GM21515 (cell line): ENCODE results near the gene MOB3B.
A peak's percentile ranks its signal among the peaks of the same experiment; 100 is the strongest.
"Not testable (repeated sequence)": the region's sequence is repeated elsewhere in the genome, so short reads cannot be mapped to it uniquely, and the experiment has no call there.

Source experiments
- ATAC-seq: cut with Tn5 transposase; IDR thresholded peaks from one replicate; pipeline ENCODE4 v1.9.1; 2021; ENCODE audit not compliant: unreplicated experiment

Gene MOB3B

DNA sequence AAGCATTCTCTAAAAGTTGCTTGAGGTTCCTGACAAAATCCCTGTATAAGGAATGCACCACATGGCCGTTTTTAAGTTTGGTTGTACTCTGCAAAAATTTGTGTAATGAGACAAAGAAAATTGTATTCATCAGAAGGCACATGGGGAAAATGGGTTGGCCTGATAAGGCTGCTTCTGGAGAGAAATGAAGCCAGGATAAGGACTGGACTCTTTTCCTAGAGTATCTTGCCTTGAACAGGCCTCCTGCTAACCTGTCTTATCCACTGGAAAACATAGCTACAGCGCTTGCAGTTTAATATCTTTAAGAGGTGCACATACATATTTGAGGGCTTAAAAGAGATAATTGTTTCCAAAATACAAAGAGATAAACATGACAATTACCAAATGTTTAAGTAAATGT is 46.9 kb downstream of the MOB3B start:
- ATAC-seq = no peak

DNA sequence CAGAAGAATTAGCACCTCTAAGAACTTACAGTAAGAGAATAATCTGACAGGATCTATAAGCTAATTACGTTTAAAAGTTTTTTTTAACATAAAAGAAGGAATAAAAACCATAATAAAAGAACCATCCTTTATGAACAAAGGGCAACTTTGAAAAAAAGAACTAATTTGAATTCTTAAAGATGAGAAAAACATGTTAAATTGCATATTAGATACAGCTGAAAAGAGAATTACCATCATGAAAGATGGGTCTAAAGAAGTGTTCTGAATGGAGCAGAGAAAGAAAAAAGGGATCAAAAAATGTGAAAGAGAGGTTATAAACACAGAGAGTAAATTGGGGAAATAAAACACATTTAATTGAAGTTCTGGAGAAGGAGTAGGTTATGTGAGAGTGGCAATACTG is 51.3 kb downstream of the MOB3B start:
- no peak for ATAC-seq

DNA sequence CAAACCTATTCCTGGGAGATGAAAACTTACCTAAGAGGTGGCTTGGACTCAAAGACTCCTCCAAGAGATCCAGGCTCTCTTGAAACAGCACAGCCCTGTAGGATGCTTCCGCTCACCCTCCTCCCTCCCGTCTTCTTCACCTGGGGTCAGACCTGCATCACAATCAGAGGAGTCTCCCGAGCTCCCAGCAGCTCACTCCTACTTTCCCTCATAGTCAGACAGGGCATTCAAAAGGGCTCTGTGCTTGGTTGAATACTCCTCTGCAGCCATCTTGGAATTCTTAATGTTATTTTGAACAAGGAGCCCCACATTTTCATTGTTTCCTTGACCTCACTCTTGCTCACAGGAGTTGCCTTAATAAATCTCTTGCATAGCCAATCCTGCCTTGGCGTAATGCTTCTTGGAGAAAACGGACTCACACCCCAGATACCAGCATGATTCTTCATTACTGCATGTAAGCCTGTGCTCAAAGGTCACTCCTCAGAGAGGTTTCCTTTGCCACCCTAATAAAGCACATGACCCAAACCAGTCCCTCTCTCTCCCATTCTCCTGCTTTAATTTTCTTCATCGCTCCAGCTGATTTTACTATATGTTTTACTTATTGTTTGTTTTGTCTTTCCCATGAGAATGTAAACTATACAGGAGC is 52.6 kb downstream of the MOB3B start:
- no peak for ATAC-seq

DNA sequence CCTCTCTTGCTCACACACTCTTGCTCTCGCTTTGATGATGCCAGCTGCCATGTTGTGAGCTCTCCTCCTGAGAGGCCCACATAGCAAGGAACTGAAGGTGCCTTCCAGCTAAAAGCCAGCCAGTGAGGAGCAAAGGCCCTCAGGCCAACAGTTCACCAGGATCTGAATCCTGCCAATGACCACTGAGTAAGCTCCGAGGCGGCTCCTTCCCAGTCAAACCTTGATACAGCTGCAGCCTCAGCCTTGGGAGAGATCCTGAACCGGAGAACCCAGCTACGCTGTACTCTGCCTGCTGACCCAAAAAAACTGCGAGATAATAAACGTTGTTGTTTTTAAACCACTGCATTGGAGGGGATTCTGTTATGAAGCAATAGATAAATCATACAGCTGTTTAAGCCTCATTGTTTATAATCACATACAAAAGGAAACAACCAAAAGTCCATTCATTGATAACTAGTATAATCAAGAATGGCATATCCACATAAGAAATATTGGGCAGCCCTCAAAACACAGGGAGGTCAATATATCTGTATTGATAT is 54.5 kb downstream of the MOB3B start:
- no peak for ATAC-seq

DNA sequence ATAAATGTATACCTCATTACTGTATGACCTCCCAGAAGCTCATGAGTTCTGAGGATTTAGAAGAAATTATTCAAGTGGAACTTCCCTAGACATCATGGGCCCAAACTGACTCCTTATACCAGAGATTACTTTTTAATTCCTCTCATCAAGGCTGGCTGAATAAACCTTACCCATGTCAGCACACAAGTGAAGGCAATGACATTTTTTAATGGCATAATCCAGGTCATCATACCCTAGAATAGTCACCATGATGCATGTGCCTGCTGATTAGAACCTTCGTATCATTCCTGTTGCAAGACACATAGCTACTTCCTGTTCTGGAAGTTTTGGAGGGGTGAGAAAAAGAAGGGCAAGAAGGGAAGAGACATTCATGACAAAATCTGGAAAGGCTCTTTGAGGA is 55.3 kb downstream of the MOB3B start:
- no peak for ATAC-seq

DNA sequence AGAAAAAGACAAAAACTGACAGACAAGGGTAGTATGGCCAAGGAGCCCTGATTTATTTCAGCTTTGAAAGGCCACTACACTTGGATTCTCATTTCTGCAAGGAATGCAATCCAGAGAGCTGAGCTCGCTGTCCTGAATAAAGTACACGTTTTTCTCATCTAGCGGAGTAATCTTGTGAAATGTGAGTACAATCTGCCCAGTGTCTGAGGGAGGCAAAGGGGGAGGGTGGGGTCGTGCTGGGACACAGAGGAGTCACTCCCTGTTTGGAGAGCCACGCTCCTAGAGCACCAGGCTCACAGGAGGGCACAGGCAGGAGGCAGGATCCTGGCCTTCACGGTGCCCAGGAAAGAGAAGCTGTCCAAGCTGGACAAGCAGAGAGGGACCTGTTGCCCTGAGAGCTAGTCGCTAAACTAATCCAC is 56.5 kb downstream of the MOB3B start:
- no peak for ATAC-seq

DNA sequence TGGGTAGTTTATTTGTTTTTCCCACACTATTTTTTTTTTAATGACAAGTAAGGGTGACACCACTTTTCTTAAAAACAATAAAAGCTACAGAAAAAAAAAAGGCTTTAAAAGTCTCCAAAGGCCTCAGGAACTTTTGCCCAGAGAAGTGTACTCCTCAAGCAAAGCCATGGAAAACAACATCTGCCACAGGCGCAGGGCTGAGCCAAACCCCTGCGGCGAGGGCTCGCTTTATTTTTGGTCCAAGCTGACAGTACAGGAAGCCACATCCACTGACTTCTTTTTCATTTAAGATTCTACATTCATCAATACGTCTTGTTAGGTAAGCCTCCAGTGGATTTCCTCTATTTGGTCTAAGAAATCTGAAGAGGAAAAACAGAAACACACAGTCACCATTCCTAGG is 57.4 kb downstream of the MOB3B start:
- ATAC-seq = no peak

DNA sequence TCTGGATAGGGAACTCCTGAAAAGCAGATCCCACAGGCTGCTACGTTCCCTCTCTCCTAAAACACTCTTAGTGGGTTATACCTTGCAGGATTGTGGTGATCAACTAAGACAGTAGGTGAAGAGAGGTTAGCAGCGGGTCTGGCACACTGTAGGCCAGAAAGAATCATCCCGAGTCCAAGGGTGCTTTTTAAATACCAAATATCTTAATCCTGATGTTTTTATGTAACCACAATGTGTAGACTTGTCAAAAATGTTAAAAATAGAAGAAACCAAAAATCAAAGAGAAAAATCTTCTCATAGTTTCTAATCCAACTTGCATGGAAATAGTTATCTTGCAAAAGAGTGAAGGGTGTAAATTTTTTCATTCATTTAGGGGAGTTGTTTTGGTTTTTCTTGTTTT is 57.8 kb downstream of the MOB3B start:
- no peak for ATAC-seq

DNA sequence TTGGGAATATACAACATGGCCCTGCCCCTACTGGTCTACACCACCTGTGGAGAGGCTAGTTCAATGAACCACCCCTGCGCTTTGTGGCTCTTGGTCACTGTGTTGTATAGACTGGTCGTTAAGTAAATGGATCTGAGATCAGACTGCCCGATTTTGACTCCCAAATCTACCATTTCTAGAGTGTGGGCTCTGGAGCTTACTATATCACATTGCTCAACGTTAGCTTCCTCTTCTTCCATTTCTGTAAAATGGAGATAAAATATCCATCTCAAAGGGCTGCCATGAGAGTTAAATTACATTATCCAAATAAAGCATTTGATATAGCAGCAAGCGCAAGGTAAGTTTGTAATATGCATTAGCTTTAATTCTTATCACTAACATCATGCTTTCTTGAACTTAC is 58.2 kb downstream of the MOB3B start:
- no peak for ATAC-seq

DNA sequence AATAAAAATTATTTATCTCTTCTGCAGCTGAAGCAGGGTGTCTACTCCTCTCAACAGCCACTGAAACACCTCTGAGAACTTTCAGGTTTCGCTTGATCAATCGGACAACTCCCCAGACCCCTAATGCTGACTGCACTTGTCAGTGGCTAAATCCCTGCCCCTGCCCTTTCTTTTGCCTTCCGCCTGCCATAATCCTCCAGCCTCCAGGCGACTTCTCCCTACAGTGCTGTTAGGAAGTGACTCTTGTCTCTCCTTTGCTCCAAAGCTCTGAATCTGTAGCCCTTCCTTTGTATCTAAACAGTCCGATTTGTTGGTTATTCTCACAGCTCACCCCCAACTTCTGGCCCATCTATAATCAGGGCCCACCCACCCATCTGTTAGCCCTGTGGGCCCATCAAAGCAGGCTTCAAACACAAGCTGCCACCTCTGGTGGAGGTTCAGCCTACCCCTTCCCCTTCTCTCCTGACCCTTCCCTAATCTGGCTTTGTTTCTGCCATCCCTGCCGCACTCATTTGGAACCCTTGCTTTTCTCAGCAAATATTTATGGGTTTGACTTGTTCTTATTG is 59.2 kb downstream of the MOB3B start:
- no peak for ATAC-seq

DNA sequence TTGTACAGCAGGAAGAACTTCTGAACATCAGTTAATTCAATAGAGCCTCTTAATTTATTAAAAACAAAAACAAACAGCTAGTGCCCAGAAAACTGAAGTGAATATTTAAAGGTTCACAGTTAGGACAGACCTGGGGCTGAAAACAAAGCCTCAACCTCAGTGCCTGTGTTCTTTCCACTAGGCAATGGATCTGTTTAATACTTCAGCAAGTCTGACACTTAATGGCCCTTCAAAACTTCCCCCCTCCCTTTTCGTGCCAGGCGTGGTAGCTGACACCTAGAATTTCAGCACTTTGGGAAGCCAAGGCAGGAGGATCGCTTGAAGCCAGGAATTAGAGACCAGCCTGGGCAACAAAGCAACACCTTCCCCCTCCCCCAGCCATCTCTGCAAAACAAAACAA is 60.1 kb downstream of the MOB3B start:
- no peak for ATAC-seq

DNA sequence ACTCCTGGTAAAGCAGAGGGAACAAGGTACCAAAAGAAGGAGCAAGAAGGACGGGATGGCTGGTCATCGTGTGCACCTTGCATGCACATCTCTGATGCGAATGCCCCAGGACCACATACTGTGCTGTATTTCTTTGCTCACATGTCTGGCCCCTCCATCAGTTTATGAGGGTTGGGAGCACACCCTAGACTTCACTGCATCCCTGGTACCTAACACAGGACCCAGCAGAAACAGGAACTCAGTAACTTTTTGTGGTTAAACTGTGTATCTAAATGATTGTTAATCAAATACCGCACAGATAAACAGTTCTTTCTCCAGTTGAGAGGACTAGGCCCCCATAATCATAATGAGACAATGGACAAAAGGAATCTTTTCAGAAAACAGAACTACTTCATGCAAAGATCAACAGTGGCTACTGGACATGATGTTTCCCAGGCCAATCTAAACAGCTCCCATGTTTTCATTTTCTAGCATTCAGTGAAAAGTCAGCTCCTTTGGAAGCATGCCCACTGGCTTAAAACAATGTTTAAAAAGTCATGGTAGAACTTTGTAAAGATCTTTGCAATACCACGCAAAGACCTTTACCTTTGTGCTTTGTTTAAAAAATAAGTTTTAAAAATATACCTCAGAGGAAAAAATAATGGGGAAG is 61.0 kb downstream of the MOB3B start:
- no peak for ATAC-seq

DNA sequence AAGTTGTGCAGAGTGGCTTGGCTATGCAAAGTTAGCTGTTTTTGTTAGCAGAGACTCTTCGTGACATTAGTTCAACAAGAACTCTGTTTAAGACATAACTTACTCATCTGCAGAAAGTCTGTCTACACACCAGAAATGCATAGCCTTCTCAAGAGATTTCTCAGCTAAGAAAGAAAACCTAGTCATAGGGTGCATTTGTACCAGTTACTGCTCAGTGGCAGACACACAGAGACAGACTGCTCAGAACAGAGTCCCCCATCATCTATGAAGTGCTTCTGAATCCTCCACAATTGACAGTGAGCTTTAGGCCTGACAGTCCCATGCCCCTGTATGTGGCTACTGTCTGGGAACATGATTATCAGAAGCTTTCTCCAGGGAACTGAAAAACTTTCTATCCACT is 61.6 kb downstream of the MOB3B start:
- no peak for ATAC-seq

DNA sequence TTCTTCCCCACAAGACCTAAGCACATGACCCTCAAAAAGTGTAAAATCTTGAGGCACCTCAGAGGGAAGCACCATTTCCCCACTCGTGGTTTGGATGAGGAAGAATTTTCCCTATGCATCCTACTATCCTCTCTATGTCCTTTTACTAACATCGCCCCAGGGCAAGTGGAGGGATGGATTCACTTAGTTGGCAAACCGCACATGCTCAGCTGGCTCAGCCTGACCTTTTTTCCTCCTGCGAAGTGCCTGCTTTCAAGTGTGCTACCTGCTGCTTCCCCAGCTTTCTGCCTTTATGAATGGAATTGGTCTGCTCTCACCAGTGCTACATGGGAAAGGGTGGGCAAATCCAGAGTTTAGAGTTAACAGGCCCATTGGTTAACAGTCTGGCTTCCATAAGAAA is 62.1 kb downstream of the MOB3B start:
- no peak for ATAC-seq

DNA sequence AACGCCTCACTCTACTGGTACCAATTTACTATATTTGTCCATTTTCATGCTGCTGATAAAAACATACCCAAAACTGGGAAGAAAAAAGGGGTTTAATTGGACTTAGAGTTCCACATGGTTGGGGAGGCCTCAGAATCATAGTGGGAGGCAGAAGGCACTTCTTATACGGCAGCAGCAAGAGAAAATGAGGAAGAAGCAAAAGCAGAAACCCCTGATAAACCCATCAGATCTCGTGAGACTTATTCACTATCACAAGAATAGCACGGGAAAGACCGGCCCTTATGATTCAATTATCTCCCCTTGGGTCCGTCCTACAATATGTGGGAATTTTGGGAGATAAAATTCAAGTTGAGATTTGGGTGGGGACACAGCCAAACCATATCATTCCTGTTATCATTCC is 63.1 kb downstream of the MOB3B start:
- ATAC-seq = not testable (repeated sequence)

DNA sequence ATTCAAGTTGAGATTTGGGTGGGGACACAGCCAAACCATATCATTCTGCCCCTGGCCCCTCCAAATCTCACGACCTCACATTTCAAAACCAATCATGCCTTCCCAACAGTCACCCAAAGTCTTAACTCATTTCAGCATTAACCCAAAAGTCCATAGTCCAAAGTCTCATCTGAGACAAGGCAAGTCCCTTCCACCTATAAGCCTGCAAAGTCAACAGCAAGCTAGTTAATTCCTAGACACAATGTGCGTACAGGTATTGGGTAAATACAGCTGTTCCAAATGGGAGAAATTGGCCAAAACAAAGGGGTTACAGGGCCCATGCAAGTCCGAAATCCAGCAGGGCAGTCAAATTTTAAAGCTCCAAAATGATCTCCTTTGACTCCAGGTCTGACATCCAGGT is 64.7 kb downstream of the MOB3B start:
- ATAC-seq = not testable (repeated sequence)

DNA sequence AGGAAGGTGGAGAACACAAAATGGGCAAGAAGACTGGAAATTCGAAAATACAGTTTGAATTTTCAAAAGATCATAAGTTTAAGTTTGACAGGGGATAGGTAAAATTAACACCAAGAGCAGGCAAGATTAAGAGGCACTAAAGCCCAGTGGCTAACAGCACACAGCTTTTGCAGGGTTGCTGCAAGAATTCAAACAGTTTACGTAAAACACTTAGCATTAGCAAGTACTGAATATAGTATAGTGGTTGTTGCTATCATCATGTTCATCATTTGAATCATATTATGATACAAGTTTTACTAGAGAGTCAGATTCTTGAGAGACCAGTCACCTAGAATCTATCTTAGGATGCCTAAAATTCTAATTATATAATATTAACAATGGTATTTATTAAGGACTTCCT is 66.8 kb downstream of the MOB3B start:
- ATAC-seq = no peak

DNA sequence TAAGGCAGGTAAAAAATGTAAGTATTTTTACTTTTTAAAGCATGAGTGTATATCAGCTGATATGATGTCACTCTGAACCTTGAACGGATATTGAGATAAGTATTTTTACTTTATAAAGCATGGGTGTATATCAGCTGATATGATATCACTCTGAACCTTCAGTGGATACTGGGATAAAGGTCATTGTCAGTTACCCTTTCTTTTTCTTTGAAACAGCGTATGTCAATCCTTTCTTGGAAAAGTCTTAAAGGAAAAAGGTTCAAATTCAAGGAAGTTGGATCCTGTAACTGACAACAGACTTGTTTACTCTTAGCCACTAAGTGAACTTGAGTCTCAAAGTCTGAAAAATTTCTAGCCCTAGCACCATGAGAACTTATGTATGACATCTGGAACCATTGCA is 67.2 kb downstream of the MOB3B start:
- ATAC-seq = no peak

DNA sequence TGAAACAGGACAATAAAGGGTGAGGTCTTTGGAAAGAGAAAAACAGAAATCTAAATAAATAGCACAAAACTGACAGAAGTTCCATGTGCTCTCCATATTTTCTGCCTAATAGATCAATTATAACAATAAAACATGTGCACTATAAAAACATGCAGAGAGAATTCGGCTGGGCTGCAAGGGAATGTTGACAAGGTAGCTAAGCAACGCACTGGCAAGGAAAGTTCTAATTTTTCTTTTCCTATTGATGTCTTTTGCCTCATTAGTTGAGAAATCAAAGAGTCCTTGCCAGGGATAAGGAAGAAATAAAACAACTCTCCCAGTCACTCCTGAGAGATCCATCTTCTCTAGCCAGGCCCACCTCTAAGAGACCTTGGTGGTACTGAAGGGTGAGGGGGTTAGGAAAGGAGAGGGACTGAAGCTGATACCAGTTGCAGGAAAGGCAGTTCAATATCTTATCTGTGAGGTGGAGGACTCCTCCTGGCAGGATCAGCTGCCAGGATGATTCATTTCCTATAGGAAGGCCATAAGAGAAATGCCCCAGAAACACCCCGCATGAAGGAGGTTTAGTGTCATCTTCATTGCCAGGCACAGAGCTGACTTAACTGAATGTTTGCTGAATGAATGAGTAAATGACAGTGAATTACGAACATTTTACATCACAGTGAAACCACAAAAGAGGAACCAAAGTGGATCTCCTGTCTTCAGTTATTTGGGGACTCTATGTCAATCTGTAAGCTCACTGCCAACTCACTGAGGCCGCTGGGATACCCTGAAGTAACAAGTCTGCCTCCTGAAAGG is 69.2 kb downstream of the MOB3B start:
- ATAC-seq = peak; percentile 82

DNA sequence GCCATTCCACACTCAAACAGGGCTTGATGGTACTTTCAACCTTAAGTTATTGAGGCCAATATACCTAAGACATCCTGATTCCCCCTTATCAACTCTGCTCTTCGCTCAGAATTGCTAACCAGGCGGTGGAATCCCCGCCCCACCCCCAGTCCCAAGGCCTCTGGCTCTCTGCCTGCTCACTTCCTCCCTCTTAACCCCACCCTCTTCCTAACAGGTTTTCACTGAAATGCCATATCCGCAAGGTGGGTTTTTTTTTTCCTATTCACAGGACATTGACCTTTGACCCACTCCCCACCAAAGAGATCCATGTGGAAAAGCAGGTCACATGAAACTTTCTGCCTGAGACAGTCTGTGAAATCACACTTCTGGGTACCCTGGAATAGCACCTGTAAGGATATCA is 72.2 kb downstream of the MOB3B start:
- no peak for ATAC-seq

DNA sequence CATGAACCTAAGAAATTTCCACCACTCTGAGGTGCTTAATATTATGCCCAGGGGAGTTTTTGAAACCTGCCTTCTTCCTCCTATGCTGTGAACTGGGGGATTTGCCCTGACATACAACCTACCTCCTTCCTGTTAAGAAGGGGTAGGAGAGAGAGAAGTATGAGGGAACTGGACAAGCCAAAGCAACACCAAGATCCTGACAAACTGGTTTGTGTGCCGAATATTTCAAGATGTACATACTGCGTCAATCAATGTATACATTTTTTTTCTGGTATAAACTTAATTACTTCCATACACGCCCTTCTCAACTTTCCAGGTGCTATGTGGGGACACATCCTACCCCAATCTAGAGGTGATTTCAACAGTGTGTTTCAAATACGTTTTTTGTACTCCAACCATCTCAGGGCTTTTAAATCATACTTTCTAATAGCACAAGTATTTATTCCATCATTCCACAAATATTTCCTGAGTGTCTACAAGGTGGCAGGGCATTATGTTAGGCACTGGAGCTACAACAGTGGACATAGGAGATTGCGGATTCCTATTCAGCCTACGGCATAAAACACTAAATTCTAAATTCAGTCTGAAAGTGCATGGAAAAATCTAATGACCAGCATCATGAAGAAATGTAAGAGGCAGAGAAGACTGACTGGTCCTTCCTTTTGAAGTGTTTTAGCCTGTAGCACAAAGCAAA is 75.6 kb downstream of the MOB3B start:
- no peak for ATAC-seq
